ENCODE measurements around the gene AP2B1. TPM values are rescaled to one million over a fixed set of nuclear protein-coding genes. Genes with fewer than 3 reads are reported as not detected.

AP2B1 gene
- total RNA-seq, 6 donors from 2014 or later: 52.7 to 140 (median 101) TPM

- H3K27me3 ChIP-seq: no peaks in the 10 kb centered on the region
- 81% methylated on average over 7 to 11 of the region's 11 CpGs for WGBS, 2 donors
- ATAC-seq (ENCODE audit: low FRiP score in 2 of 2): no peak
Observed at GRCh38 chr17:35765086-35765710, 178.1 kb downstream of the AP2B1 start.

GRCh38 chr17:35765756-35766488 is 178.8 kb downstream of the AP2B1 start:
- 80 to 83% methylated on average over 7 to 8 of the region's 8 CpGs for WGBS, 2 donors
- Histone ChIP-seq H3K36me3 (no peaks in the 10 kb centered on the region), H3K9me3 (no peaks in the 10 kb centered on the region), H3K4me3 (no peak overlapping the region), H3K27me3 (no peaks in the 10 kb centered on the region), H3K4me1 (peaks cover 9 to 18% (median 13%) of the 10 kb centered on the region in 4 donors), H3K27ac (no peak overlapping the region)
- no peak for ATAC-seq (ENCODE audit: low FRiP score in 2 of 2)
- TF ChIP-seq POLR2A (IDR thresholded peaks at IDR 0.05) (no peak), POLR2AphosphoS5 (IDR thresholded peaks at IDR 0.05) (no peak), CTCF (IDR thresholded peaks at IDR 0.05) (no peak), EP300 (IDR thresholded peaks at IDR 0.05) (no peak)
- no peak for DNase-seq

More at GRCh38 chr17:35765086-35765710, 178.1 kb downstream of the AP2B1 start:
- no peak for TF ChIP-seq POLR2A (IDR thresholded peaks at IDR 0.05)
- no peak for TF ChIP-seq EP300 (IDR thresholded peaks at IDR 0.05)
- TF ChIP-seq CTCF (IDR thresholded peaks at IDR 0.05): no peak
- TF ChIP-seq POLR2AphosphoS5 (IDR thresholded peaks at IDR 0.05): no peak
- Histone ChIP-seq H3K27ac (no peak overlapping the region), H3K9me3 (no peaks in the 10 kb centered on the region), H3K4me1 (peaks cover 9 to 18% (median 13%) of the 10 kb centered on the region in 4 donors), H3K4me3 (no peak overlapping the region), H3K36me3 (no peaks in the 10 kb centered on the region)
- no peak for DNase-seq

- Histone ChIP-seq H3K27me3 (no peaks in the 10 kb centered on the region), H3K27ac (no peak overlapping the region), H3K9me3 (no peaks in the 10 kb centered on the region), H3K4me1 (peaks cover 9 to 18% (median 13%) of the 10 kb centered on the region in 4 donors), H3K36me3 (no peaks in the 10 kb centered on the region), H3K4me3 (no peak overlapping the region)
- 96 to 98% methylated on average over 18 to 22 of the region's 24 CpGs for WGBS, 2 donors
- DNase-seq (peak in 1 of 2 donors; percentile 83), ATAC-seq (ENCODE audit: low FRiP score in 2 of 2) (no peak)
- TF ChIP-seq POLR2A (IDR thresholded peaks at IDR 0.05): no peak
- no peak for TF ChIP-seq EP300 (IDR thresholded peaks at IDR 0.05)
- TF ChIP-seq CTCF (IDR thresholded peaks at IDR 0.05): no peak
- no peak for TF ChIP-seq POLR2AphosphoS5 (IDR thresholded peaks at IDR 0.05)
Observed at GRCh38 chr17:35766489-35766877, 179.4 kb downstream of the AP2B1 start.

- Histone ChIP-seq H3K27me3 (no peaks in the 10 kb centered on the region), H3K4me3 (no peak overlapping the region), H3K36me3 (no peaks in the 10 kb centered on the region), H3K9me3 (no peaks in the 10 kb centered on the region), H3K4me1 (peaks cover 9 to 18% (median 13%) of the 10 kb centered on the region in 4 donors), H3K27ac (no peak overlapping the region)
- WGBS, 2 donors: 41 to 48% methylated on average over 7 of the region's 7 CpGs
- ATAC-seq (ENCODE audit: low FRiP score in 2 of 2): no peak
- no peak for DNase-seq
- TF ChIP-seq EP300 (IDR thresholded peaks at IDR 0.05): no peak
- peak in 5 of 6 experiments; percentile 36 to 65 (median 59) for TF ChIP-seq CTCF (IDR thresholded peaks at IDR 0.05)
Observed at GRCh38 chr17:35766903-35767510, 179.9 kb downstream of the AP2B1 start.
